ENCODE measurements around the gene GSG1L.
"Not testable (repeated sequence)": the region's sequence is repeated elsewhere in the genome, so short reads cannot be mapped to it uniquely, and the experiment has no call there.

GSG1L gene

GRCh38 chr16:27985981-27986380 is 77.5 kb downstream of the GSG1L start:
- DNase-seq (ENCODE audit: extremely low read depth in 1 of 2, low read depth in 1 of 2), result no peak

GRCh38 chr16:27984121-27984520 is 79.4 kb downstream of the GSG1L start:
- DNase-seq (ENCODE audit: extremely low read depth in 1 of 2, low read depth in 1 of 2), result no peak

GRCh38 chr16:27983244-27983643 is 80.3 kb downstream of the GSG1L start:
- no peak for DNase-seq (ENCODE audit: extremely low read depth in 1 of 2, low read depth in 1 of 2)

GRCh38 chr16:27982184-27982583 is 81.3 kb downstream of the GSG1L start:
- DNase-seq (ENCODE audit: extremely low read depth in 1 of 2, low read depth in 1 of 2), result no peak

GRCh38 chr16:27980919-27981700 is 82.4 kb downstream of the GSG1L start:
- no peak for DNase-seq (ENCODE audit: extremely low read depth in 1 of 2, low read depth in 1 of 2)

- no peak for DNase-seq (ENCODE audit: extremely low read depth in 1 of 2, low read depth in 1 of 2)
These were observed 83.3 kb downstream of the GSG1L start for GRCh38 chr16:27980076-27980775.

- not testable (repeated sequence) for DNase-seq (ENCODE audit: extremely low read depth in 1 of 2, low read depth in 1 of 2)
These were observed 83.8 kb downstream of the GSG1L start for GRCh38 chr16:27979668-27980067.

- no peak for DNase-seq (ENCODE audit: extremely low read depth in 1 of 2, low read depth in 1 of 2)
These were observed 84.6 kb downstream of the GSG1L start for GRCh38 chr16:27978876-27979275.

GRCh38 chr16:27977966-27978365 is 85.5 kb downstream of the GSG1L start:
- no peak for DNase-seq (ENCODE audit: extremely low read depth in 1 of 2, low read depth in 1 of 2)

GRCh38 chr16:27976990-27977389 is 86.5 kb downstream of the GSG1L start:
- no peak for DNase-seq (ENCODE audit: extremely low read depth in 1 of 2, low read depth in 1 of 2)

GRCh38 chr16:27974896-27975540 is 88.5 kb downstream of the GSG1L start:
- no peak for DNase-seq (ENCODE audit: extremely low read depth in 1 of 2, low read depth in 1 of 2)

GRCh38 chr16:27973678-27974077 is 89.8 kb downstream of the GSG1L start:
- DNase-seq (ENCODE audit: extremely low read depth in 1 of 2, low read depth in 1 of 2), result no peak

GRCh38 chr16:27972500-27972899 is 91.0 kb downstream of the GSG1L start:
- DNase-seq (ENCODE audit: extremely low read depth in 1 of 2, low read depth in 1 of 2), result peak in 1 of 2 donors; percentile 4

- no peak for DNase-seq (ENCODE audit: extremely low read depth in 1 of 2, low read depth in 1 of 2)
These were observed 93.9 kb downstream of the GSG1L start for GRCh38 chr16:27969574-27969973.

GRCh38 chr16:27967169-27967568 is 96.3 kb downstream of the GSG1L start:
- DNase-seq (ENCODE audit: extremely low read depth in 1 of 2, low read depth in 1 of 2), result no peak

- no peak for DNase-seq (ENCODE audit: extremely low read depth in 1 of 2, low read depth in 1 of 2)
These were observed 96.8 kb downstream of the GSG1L start for GRCh38 chr16:27966756-27967155.

GRCh38 chr16:27965801-27966200 is 97.7 kb downstream of the GSG1L start:
- DNase-seq (ENCODE audit: extremely low read depth in 1 of 2, low read depth in 1 of 2), result no peak

- no peak for DNase-seq (ENCODE audit: extremely low read depth in 1 of 2, low read depth in 1 of 2)
These were observed 100.0 kb downstream of the GSG1L start for GRCh38 chr16:27963471-27963965.

- DNase-seq (ENCODE audit: extremely low read depth in 1 of 2, low read depth in 1 of 2), result no peak
These were observed 101.3 kb downstream of the GSG1L start for GRCh38 chr16:27962197-27962596.

GRCh38 chr16:27961296-27961620 is 102.3 kb downstream of the GSG1L start:
- DNase-seq (ENCODE audit: extremely low read depth in 1 of 2, low read depth in 1 of 2), result no peak

GRCh38 chr16:27960619-27961295 is 102.8 kb downstream of the GSG1L start:
- no peak for DNase-seq (ENCODE audit: extremely low read depth in 1 of 2, low read depth in 1 of 2)
